ENCODE results near the gene DSC2. TPM values are rescaled to one million over a fixed set of nuclear protein-coding genes. Genes with fewer than 3 reads are reported as not detected.

Gene DSC2
- total RNA-seq, 1 donor from 2014 or later = 48.7 TPM

- H2AFZ ChIP-seq (ENCODE audit: low read depth, low read length) = no peak overlapping the region
- no peak overlapping the region for H3K4me3 Mint-ChIP-seq (ENCODE audit: unreplicated experiment)
These were observed 22.2 kb downstream of the DSC2 start for GRCh38 chr18:31079973-31080372.

DNA sequence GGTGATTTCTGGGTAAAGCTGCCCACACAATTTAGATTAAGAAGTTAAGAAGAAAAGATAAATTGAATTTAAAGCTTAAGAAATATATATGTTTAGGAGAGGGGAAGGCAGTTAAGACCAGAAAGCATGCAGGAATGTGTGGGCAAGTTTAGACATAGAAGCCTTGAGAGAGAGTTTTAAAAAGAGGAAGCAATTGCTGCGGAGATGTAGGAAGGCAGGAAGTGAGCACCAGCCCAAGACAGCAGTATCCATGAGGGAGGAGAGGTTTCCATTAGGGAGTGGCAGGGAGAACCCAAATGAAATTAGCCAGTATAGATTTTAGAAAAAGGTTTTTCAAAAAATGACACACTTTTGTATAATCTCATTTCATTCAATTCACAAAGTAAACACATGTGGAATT, 24.3 kb downstream of the DSC2 start:
- no peaks in the 10 kb centered on the region for H3K4me1 Mint-ChIP-seq (ENCODE audit: low read depth, unreplicated experiment)
- H3K36me3 ChIP-seq (ENCODE audit: insufficient read depth, low read length) = no peaks in the 10 kb centered on the region
- TF ChIP-seq EZH2 (IDR thresholded peaks at IDR 0.05; ENCODE audit: insufficient read depth, low read length) (no peak), CTCF (IDR thresholded peaks at IDR 0.05; ENCODE audit: insufficient read depth, low read depth, low read length) (no peak)
- no peak overlapping the region for H3K4me3 ChIP-seq (ENCODE audit: insufficient read depth, low read depth, low read length)
- no peaks in the 10 kb centered on the region for H3K79me2 ChIP-seq (ENCODE audit: insufficient read depth, low read length)
- FAIRE-seq = no peak
- H3K36me3 Mint-ChIP-seq (ENCODE audit: low read depth, unreplicated experiment) = peaks cover 4% of the 10 kb centered on the region
- no peaks in the 10 kb centered on the region for H3K27me3 Mint-ChIP-seq (ENCODE audit: low read depth, unreplicated experiment)
- H3K4me2 ChIP-seq (ENCODE audit: low read length) = no peak overlapping the region
- no peak overlapping the region for H3K27ac Mint-ChIP-seq (ENCODE audit: unreplicated experiment)
- no peak overlapping the region for H3K9ac ChIP-seq (ENCODE audit: low read length)
- H3K27me3 ChIP-seq (ENCODE audit: insufficient read depth, low read length) = no peaks in the 10 kb centered on the region
- no peaks in the 10 kb centered on the region for H3K9me3 Mint-ChIP-seq (ENCODE audit: unreplicated experiment)
- no peak overlapping the region for H3K27ac ChIP-seq (ENCODE audit: low read depth, low read length)
- H3K9me3 ChIP-seq (ENCODE audit: insufficient read depth, low read depth, low read length) = no peaks in the 10 kb centered on the region
- H2AFZ ChIP-seq (ENCODE audit: low read depth, low read length) = no peak overlapping the region
- DNase-seq (ENCODE audit: low read depth) = no peak
- no peaks in the 10 kb centered on the region for H4K20me1 ChIP-seq (ENCODE audit: insufficient read depth, low read length)
- H3K4me3 Mint-ChIP-seq (ENCODE audit: unreplicated experiment) = no peak overlapping the region
- no peaks in the 10 kb centered on the region for H3K4me1 ChIP-seq (ENCODE audit: insufficient read depth, low read length)

More at GRCh38 chr18:31079973-31080372, 22.2 kb downstream of the DSC2 start:
- Histone ChIP-seq H3K9ac (ENCODE audit: low read length) (no peak overlapping the region), H3K4me3 (ENCODE audit: insufficient read depth, low read depth, low read length) (no peak overlapping the region), H3K9me3 (ENCODE audit: insufficient read depth, low read depth, low read length) (no peaks in the 10 kb centered on the region), H3K27me3 (ENCODE audit: insufficient read depth, low read length) (no peaks in the 10 kb centered on the region), H3K4me2 (ENCODE audit: low read length) (no peak overlapping the region), H3K79me2 (ENCODE audit: insufficient read depth, low read length) (no peaks in the 10 kb centered on the region), H4K20me1 (ENCODE audit: insufficient read depth, low read length) (no peaks in the 10 kb centered on the region), H3K4me1 (ENCODE audit: insufficient read depth, low read length) (no peaks in the 10 kb centered on the region), H3K27ac (ENCODE audit: low read depth, low read length) (no peak overlapping the region), H3K36me3 (ENCODE audit: insufficient read depth, low read length) (no peaks in the 10 kb centered on the region)
- Mint-ChIP-seq H3K36me3 (ENCODE audit: low read depth, unreplicated experiment) (peaks cover 4% of the 10 kb centered on the region), H3K27me3 (ENCODE audit: low read depth, unreplicated experiment) (no peaks in the 10 kb centered on the region), H3K9me3 (ENCODE audit: unreplicated experiment) (no peaks in the 10 kb centered on the region), H3K27ac (ENCODE audit: unreplicated experiment) (no peak overlapping the region), H3K4me1 (ENCODE audit: low read depth, unreplicated experiment) (no peaks in the 10 kb centered on the region)
- DNase-seq (ENCODE audit: low read depth) = no peak
- FAIRE-seq = no peak
- TF ChIP-seq CTCF (IDR thresholded peaks at IDR 0.05; ENCODE audit: insufficient read depth, low read depth, low read length) (no peak), EZH2 (IDR thresholded peaks at IDR 0.05; ENCODE audit: insufficient read depth, low read length) (no peak)

GRCh38 chr18:31072175-31072574, 30.0 kb downstream of the DSC2 start:
- no peaks in the 10 kb centered on the region for H3K4me1 Mint-ChIP-seq (ENCODE audit: low read depth, unreplicated experiment)
- peaks cover 7% of the 10 kb centered on the region for H3K36me3 Mint-ChIP-seq (ENCODE audit: low read depth, unreplicated experiment)
- no peaks in the 10 kb centered on the region for H3K27me3 ChIP-seq (ENCODE audit: insufficient read depth, low read length)
- H3K4me2 ChIP-seq (ENCODE audit: low read length) = no peak overlapping the region
- H3K9me3 ChIP-seq (ENCODE audit: insufficient read depth, low read depth, low read length) = no peaks in the 10 kb centered on the region
- DNase-seq (ENCODE audit: low read depth) = no peak
- no peaks in the 10 kb centered on the region for H3K79me2 ChIP-seq (ENCODE audit: insufficient read depth, low read length)
- H3K4me1 ChIP-seq (ENCODE audit: insufficient read depth, low read length) = peaks cover 3% of the 10 kb centered on the region
- H2AFZ ChIP-seq (ENCODE audit: low read depth, low read length) = no peak overlapping the region
- no peaks in the 10 kb centered on the region for H3K9me3 Mint-ChIP-seq (ENCODE audit: unreplicated experiment)
- no peak overlapping the region for H3K27ac ChIP-seq (ENCODE audit: low read depth, low read length)
- FAIRE-seq = no peak
- no peak overlapping the region for H3K4me3 ChIP-seq (ENCODE audit: insufficient read depth, low read depth, low read length)
- H3K9ac ChIP-seq (ENCODE audit: low read length) = no peak overlapping the region
- H3K27me3 Mint-ChIP-seq (ENCODE audit: low read depth, unreplicated experiment) = no peaks in the 10 kb centered on the region
- no peaks in the 10 kb centered on the region for H4K20me1 ChIP-seq (ENCODE audit: insufficient read depth, low read length)
- TF ChIP-seq CTCF (IDR thresholded peaks at IDR 0.05; ENCODE audit: insufficient read depth, low read depth, low read length) (no peak), EZH2 (IDR thresholded peaks at IDR 0.05; ENCODE audit: insufficient read depth, low read length) (no peak)
- no peak overlapping the region for H3K4me3 Mint-ChIP-seq (ENCODE audit: unreplicated experiment)
- H3K27ac Mint-ChIP-seq (ENCODE audit: unreplicated experiment) = no peak overlapping the region
- H3K36me3 ChIP-seq (ENCODE audit: insufficient read depth, low read length) = no peaks in the 10 kb centered on the region
